ENCODE results near the gene CCDC187.

The CCDC187 gene

GRCh38 chr9:136203408-136204144, 100.3 kb downstream of the CCDC187 start:
- no peak for DNase-seq

- DNase-seq, result no peak
These were observed 101.2 kb downstream of the CCDC187 start for GRCh38 chr9:136202454-136203407.

GRCh38 chr9:136201609-136202453, 102.1 kb downstream of the CCDC187 start:
- DNase-seq, result no peak

- no peak for DNase-seq
These were observed 102.7 kb downstream of the CCDC187 start for GRCh38 chr9:136201174-136201573.

- DNase-seq, result no peak
These were observed 103.5 kb downstream of the CCDC187 start for GRCh38 chr9:136200424-136200823.

Measured in stimulated activated CD4-positive, alpha-beta T cell treated with anti-CD3 and anti-CD28 coated beads, Interleukin-4, amount 100 ng/mL, for 24 hours (primary cell).